Vagina (tissue), 2 donors: ENCODE results near the gene PA2G4.
"Not testable (repeated sequence)": the region's sequence is repeated elsewhere in the genome, so short reads cannot be mapped to it uniquely, and the experiment has no call there.

Source experiments
- POLR2A ChIP-seq, 2 donors: fragments of 450-650 bp; IDR thresholded peaks; one replicate each; pipeline ENCODE4 v1.6.1; 2017; ENCODE audit warnings: antibody characterized with exemption in 2 of 2, mild to moderate bottlenecking in 2 of 2, moderate library complexity in 2 of 2
- POLR2AphosphoS5 ChIP-seq, 2 donors: sonication (generic); formaldehyde crosslinking; IDR thresholded peaks; one replicate each; pipeline ENCODE4 v1.9.0; 2017; ENCODE audit warnings: antibody characterized with exemption in 2 of 2, mild to moderate bottlenecking in 2 of 2, low read depth in 1 of 2; ENCODE audit not compliant: insufficient read depth in 1 of 2
- TF ChIP-seq, protein P1 (sequence below), 3 experiments: fragments of 450-650 bp in 2 of 3; fragments of 200-600 bp in 1 of 3; sonication (generic) in 1 of 3; IDR thresholded peaks; one replicate each; pipeline ENCODE4 v1.5.1; 2017 to 2019; ENCODE audit warnings: antibody characterized with exemption in 3 of 3, mild to moderate bottlenecking in 2 of 3, moderate library complexity in 2 of 3

DNA sequence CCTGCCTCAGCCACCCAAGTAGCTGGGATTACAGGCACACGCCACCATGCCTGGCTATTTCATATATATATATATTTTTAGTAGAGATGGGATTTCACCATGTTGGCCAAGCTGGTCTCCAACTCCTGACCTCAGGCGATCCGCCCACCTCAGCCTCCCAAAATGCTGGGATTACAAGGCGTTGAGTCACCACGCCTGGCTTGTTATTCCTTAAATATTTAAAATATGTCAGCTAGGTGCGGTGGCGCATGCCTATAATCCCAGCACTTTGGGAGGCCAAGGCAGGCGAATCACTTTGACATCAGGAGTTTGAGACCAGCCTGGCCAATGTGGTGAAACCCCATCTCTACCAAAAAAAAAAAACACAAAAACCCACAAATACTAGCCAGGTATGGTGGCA is 44.4 kb upstream of the PA2G4 start:
- not testable (repeated sequence) for TF ChIP-seq POLR2A (IDR thresholded peaks at IDR 0.05); POLR2AphosphoS5 (IDR thresholded peaks at IDR 0.05; ENCODE audit: insufficient read depth in 1 of 2, low read depth in 1 of 2)
- TF ChIP-seq, protein P1, sequence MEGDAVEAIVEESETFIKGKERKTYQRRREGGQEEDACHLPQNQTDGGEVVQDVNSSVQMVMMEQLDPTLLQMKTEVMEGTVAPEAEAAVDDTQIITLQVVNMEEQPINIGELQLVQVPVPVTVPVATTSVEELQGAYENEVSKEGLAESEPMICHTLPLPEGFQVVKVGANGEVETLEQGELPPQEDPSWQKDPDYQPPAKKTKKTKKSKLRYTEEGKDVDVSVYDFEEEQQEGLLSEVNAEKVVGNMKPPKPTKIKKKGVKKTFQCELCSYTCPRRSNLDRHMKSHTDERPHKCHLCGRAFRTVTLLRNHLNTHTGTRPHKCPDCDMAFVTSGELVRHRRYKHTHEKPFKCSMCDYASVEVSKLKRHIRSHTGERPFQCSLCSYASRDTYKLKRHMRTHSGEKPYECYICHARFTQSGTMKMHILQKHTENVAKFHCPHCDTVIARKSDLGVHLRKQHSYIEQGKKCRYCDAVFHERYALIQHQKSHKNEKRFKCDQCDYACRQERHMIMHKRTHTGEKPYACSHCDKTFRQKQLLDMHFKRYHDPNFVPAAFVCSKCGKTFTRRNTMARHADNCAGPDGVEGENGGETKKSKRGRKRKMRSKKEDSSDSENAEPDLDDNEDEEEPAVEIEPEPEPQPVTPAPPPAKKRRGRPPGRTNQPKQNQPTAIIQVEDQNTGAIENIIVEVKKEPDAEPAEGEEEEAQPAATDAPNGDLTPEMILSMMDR (IDR thresholded peaks at IDR 0.05) = not testable (repeated sequence)
